Femur (tissue), 1 donor: ENCODE results near the gene CDC42BPB.

Experiments used
- DNase-seq: peaks from one replicate; pipeline ENCODE4 v3.0.0-alpha.2; 2017

CDC42BPB gene

DNA sequence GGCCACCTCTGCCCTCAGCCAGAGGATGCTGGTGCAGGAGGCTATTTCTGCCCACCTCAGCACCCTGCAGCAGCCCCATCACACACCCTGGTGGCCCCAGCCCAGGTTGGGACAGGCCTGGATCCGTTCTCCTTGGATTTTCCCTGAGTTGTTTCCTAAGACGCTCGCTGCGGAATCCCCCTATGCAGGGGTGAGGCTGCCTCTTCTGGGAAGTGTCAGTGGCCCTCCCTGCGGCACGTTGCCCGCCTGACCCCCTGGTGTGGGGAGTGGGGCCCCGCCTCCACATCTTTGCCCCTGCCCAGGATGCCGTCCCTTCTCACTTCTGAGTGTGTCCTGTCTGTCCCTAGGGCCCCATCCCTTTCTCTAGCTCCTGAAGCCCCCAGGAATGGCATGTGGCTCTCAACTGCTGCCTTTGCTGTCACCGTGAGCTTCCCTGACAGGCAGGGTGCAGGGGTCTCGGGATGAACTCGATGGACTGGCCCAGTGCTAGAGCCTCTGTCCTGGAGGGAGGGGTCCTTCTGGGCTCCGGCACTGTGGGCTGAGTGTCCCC, 36.6 kb upstream of the CDC42BPB start:
- DNase-seq, result no peak

DNA sequence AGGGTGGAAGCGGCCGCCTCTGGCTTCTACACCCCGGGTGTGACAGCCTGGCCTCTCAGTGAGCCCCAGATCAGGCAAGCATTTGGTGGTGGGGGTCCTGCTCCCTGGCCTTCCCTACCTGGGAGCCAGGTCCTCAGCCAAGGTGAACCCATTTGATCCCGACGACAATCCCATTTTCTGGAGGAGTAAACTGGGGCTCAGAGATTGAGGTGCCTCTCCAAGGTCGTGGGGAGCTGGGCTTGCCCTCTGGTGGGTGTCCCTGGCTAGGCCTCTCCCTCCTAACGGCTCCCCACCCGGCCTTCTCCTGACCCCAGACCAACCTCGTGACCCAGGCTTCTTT, 34.5 kb upstream of the CDC42BPB start:
- no peak for DNase-seq

DNA sequence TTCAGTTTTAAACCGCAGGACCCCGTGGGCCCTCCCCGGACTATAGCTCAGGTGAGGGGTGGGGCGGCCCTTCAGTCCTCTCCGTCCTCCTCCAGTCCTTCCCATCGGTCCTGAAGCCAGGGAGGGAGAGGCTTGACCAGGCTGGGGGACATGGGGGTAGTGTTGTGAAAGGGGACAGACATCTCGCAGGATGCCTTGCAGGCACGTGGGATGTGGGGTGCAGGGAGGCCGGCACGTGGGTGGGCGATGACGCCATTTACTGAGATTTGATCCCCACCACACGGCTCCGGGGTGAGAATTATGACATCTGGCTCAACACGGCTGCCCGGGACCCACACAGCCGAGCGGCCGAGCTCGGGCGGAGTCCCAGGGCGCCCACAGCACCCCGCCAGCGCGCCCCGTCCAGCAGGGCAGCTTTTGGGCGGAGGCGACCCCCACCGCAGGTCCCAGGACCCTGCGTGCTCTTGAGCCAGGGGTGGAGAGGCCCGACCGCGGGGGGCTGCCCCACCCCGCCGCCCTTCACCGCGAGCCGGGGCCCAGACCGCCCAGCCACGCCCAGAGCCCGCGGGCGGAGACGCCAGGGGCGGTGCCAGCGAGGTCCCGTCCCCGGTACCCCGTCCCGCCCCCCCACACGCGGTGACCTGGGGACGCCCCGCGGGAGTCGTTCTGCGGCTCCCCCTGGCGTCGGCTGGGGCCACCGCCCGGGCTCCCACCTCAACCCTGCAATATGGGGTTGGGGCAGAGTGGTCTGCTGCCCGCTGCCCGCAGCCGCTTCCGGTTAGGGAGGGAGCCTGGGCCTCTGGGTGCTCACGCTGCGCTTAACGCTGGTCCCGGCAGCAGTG, 33.9 kb upstream of the CDC42BPB start:
- DNase-seq, result no peak

GRCh38 chr14:103090481-103091020, 33.2 kb upstream of the CDC42BPB start:
- DNase-seq, result no peak

DNA sequence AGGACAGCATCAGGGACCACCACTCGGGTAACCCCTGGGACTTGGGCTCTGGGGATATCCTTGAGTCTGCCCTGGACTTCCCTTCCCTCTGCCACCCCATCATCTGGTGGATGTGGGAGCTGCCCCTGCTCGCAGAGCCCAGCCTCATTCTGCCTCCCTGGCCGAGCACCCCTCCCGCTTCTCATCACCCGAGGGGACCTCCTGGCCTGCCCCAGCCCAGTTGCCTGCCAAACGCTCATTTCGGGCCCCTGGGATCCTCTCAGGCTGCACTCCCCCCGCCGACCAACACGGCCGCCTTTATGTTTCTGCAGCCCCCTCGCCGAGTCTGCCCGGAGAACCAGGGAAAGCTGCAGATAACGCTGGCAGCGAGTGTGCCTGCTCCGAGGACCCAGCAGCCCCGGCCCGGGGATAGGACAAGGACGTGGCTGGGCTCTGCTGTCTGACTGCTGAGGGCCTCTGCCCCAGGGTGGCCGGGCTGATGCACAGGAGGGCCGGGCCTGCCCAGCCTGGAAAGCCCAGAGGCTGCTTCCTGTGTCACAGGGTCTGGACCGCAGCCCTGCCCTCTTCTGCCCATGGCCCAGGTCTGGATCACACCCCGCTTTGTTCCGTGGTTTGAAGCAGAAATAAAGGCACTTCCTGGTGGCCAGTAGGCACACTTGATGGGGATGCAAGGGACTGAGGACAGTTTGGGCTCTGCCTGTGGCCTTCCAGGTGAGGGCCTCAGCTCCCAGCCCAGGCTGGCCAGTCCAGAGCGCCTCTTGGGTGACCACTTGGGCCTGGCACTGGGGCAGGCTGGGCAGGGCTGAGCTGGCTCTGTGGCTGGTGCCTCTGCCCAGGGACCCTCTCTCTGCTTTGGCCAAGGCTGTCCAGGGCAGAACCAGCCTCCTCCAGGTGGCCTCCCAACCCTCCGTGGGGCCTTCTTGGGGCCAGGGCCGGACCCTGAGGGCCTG, 32.3 kb upstream of the CDC42BPB start:
- DNase-seq, result no peak

GRCh38 chr14:103088921-103089320, 31.6 kb upstream of the CDC42BPB start:
- DNase-seq, result no peak

DNA sequence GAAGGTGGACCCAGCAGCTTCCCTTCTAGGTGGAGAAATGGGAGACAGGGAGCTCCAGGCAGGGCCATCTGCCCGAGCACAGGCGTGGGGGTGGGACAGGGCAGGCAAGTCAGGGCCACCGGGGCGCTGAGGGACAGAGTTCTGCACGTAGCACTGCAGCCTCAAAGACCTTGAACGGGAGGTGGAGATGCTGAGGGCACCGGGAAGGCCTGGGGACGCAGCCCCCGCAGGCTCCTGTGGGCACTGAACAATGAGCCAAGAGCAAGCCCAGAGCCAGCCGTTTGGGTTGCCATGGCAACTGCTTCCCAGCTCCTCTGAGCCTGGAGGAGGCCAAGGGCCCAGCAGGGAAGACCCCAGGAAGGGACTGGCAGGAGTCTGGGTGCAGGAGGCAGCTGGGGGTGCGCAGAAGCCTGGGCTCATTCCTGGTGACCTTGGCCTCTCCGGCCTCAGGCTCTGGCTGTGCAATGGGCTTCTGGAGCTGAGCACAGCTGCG, 30.0 kb upstream of the CDC42BPB start:
- DNase-seq, result no peak

GRCh38 chr14:103086771-103087342, 29.5 kb upstream of the CDC42BPB start:
- no peak for DNase-seq

DNA sequence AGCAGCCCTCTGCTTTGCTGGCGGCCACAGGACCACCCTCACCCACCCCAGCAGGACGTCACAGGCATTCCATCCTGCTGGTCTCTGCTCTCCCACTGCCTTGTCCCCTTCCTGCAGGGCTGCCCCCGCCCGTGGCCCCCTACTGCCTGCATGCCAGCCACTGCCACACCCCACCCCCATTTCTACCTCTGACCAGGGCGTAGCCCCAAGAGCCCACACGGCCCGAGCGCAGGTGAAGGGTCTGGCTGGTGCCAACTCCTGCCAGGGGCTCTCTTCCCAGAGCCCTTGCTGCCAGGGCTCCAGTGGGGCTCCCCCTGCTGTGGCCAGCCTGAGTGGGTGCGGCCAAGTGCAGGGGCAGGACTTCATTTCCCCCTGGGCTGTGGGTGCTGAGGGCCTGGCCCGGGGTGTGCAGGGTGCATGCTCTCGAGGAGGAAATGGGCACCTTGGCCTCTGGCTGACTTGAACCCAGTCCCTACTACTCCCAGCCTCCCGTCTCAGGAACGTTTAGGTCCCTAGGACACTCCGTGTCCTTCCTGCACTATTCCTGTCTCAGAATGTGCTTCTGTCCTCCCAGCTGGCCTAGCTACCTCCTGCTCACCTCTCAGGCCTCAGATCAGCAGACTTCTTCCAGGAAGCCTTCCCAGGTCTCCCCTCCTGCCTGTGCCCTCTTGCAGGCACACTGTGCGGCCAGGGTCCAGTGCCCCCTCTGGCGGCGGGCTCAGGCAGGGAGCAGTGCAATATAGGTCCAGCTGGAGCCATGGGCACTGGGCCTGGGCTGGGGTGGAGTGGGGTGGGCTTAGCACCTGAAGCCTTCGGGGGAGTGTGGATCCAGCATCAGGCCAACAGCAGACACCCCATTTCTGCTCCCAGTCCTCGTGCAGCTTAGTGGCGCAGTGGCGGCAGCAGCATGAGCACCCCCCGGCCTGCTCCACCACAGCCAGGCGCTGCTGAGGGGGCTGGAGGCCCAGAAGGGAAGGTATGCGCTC, 28.1 kb upstream of the CDC42BPB start:
- DNase-seq, result peak; percentile 18

GRCh38 chr14:103084021-103084919, 26.9 kb upstream of the CDC42BPB start, which contains the start of gene LBHD2:
TSS of gene LBHD2 (plus strand) at chr14:103084210. CDS start at chr14:103086013, 1,803 bp downstream.
- peak; percentile 22 for DNase-seq

- DNase-seq, result no peak
These were observed 24.6 kb upstream of the CDC42BPB start for GRCh38 chr14:103081951-103082350.

- DNase-seq, result peak; percentile 15
These were observed 21.7 kb upstream of the CDC42BPB start for GRCh38 chr14:103078860-103079587.

DNA sequence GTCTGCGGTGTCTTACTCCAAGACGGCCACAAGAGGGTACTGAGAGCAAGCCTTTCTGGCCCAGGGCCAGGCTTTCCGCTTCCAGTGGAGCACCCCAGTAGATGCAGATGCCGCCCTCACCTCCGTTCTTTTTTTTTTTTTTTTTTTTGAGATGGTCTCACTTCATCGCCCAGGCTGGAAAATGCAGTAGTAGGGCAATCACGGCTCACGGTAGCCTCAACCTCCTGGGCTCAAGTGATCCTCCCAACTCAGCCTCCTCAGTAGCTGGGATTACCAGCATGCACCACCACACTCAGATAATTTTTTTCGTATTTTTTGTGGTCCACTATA, 21.0 kb upstream of the CDC42BPB start:
- peak; percentile 81 for DNase-seq

DNA sequence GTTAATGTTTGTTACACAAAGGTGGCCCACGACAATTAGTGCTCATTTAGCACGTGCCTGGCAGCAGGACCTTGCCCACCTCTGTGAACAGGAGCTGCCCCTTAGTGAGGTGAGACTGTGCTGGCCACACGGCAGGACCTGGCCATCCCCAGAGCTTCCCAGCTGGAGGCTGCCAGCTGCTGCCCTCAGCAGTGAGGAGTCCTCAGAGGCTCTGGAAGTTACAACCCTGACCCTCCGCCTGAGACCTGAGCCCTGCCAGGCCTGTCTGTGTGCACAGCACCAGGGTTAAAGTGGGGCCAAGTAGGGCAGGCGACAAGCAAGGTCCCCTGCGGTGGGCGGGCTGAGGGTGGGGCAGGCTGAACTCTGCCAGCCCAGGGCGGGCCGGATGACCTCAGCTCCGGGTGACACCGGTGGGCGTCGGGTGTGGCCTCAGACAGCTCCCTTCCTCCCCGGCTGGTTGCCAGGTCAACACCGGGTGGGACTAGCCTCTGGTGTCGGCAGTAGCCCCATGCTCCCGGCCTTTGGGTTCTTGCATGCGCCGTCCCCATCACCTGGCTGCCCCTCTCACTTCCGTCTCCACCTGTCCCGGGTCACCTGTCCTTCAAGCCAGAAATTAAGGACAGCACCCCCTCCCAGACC, 17.5 kb upstream of the CDC42BPB start:
- DNase-seq, result peak; percentile 78

DNA sequence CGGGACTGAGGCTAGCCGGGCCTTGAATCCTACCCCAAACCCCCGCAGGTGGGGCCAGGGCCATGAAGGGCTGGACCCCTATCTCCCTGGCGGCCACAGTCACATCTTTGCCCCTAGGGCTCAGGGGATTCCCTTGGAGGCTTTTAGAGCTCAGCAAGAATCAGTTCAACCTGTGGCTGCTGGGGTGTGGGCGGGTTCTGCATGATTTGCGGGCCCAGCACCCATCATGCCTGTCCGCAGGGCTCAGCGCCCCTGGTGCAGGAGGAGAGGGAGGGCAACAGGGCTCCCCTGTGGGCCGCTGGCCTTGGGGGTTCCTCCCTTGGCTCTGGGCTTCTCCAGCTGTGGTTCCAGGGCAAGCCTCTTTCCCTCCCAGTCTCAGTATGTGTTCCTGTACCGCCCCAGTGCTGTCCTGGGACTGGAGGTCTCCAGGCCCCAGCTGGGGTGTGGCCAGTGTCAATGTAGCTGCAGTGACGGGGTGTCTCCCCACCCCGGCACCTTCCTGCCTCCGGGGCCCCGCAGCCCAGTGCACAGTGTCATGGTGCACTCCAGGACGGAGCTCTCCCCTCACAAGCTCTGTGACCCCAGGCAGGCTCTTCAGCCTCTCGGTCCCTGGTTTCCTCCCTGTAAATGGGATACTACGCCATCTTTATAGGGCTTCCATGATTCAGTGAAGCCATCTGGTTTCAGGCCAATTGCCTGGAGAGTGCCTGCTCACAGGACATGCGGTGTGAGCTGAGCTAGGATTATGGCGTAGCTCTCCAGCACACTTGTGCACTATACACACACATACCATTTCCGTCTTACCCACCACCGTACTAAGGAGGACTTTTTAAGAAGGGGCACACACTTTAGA, 16.8 kb upstream of the CDC42BPB start:
- DNase-seq, result peak; percentile 24

DNA sequence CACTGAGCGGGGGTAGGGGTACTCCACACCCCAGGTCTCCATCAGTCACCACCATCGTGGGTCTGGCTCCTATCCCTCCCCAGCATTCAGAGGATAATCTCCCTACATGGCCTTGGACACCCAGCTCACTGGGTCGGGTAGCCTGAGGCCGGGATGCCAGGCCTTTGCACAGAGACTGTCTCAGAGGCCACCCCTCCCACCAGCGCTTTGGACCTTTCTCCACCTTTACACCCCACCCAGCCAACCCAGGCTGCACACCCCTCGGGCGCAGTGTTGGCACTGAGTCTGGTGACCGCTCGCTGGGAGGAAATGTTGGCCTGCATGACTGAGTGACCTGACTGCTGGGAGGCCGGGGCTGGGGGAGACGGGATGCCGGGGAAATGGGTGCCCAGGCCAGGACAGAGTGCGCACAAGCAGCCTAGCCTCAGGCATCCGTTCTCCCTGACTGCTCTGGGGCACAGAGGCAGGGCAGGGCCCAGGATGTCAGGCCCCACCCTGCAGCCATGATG, 16.1 kb upstream of the CDC42BPB start:
- peak; percentile 17 for DNase-seq

- no peak for DNase-seq
These were observed 15.4 kb upstream of the CDC42BPB start for GRCh38 chr14:103072595-103073366.
